EH (cell line): ENCODE measurements around the gene POLR2E.

ENCODE experiments used
- DNase-seq: peaks from one replicate; pipeline ENCODE4 v3.0.0-alpha.2; 2015; ENCODE audit warnings: low read depth

Gene POLR2E

GRCh38 chr19:1080360-1081161 lies 14.6 kb downstream of the POLR2E start:
- no peak for DNase-seq

- DNase-seq = no peak
Observed at GRCh38 chr19:1079566-1080111, 15.5 kb downstream of the POLR2E start.

- DNase-seq = no peak
Observed at GRCh38 chr19:1076951-1077350, 18.2 kb downstream of the POLR2E start.

DNA sequence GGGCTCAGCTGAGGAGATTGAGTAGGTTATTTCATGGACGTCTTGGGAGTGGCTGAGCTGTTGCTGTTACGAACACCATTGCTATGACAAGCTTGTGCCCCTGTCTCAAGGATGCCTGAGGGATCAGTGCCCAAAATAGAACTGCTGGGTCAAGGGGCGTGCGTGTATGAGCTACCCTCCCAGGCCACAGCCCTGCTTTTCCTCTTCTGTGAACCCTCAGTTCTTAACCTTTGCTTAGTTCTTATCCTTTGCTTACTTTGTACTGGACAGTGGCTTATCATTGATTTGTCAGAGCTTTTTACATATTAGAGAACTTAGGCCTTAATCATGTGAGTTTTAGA lies 19.2 kb downstream of the POLR2E start:
- no peak for DNase-seq

DNA sequence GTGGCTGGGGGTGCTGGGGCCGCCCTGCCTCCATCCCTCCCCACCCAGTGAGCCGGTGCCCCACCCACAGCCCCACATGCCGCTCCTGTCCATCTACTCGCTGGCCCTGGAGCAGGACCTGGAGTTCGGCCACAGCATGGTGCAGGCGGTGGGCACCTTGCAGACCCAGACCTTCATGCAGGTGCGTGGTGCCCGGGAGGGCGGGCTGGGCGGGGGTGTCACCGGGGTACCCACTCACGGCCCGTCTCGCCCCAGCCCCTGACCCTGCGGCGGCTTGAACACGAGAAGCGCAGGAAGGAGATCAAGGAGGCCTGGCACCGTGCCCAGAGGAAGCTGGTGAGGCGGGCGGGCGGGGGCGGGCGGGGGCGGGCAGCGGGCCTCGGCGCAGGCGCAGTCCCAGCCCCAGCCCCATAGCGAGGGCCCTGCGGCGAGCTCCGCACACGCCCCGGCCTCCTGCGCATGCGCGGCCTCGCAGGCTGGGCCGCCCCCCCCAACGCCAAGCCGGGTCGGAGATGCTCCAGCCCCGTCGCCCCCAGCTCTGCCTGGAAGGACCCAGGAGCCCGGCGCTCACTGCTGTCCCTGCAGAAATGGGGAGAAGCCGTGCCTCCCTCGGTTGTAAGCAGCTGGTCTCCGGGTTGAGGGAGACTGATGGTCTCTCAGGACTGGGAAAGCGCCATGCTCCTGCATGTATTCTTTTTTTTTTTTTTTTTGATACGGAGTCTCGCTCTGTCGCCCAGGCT lies 20.5 kb downstream of the POLR2E start:
- DNase-seq = no peak

- DNase-seq = no peak
Observed at GRCh38 chr19:1073956-1074517, 21.1 kb downstream of the POLR2E start.

GRCh38 chr19:1073063-1073955 lies 21.9 kb downstream of the POLR2E start:
- no peak for DNase-seq

DNA sequence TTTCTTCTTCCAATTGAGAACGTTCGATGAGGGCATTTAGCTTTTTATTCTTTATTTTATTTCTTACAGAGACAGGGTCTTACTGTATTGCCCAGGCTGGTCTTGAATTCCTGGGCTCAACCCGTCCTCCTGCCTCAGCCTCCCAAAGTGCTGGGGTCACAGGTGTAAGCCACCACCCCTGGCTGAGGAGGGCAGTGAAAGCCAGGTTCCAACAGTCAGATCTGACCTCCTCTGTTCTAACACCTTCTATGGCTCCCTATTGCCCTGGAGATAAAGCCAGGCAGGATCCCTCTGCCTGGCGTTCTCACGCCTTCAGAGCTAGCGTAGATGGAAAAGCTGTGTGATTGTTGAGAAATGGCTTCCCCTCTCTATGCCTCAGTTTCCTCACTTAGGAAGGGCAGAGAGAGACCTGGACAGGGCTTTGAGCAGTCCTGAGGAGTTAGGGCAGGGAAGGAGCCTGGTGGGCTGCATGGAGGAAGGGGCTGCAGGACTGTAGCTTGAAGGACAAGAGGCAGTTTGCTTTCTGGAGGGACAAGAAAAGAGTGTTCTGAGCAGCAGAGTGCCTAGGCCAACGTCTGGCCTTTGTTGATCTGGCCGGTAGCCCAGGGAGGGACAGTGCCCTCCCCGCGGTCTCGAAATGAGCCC lies 22.7 kb downstream of the POLR2E start:
- no peak for DNase-seq

- no peak for DNase-seq
Observed at GRCh38 chr19:1070931-1071791, 24.0 kb downstream of the POLR2E start.

DNA sequence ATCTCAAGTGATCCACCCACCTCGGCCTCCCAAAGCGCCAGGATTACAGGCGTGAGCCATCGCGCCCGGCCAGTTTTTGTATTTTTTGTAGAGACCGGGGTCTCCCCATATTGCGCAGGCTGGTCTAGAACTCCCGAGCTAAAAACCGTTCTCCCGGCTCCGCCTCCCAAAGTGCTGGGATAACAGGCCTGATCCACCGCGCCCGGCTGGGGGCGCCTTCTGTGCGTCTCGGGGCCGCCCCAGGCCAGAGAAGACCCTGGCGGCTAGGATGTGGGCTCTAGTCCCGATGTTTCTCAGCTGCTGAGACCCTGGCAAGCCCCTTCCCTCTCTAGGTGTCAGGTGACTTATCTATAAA lies 24.6 kb downstream of the POLR2E start:
- DNase-seq = no peak

GRCh38 chr19:1069009-1069779 lies 26.0 kb downstream of the POLR2E start:
- no peak for DNase-seq

DNA sequence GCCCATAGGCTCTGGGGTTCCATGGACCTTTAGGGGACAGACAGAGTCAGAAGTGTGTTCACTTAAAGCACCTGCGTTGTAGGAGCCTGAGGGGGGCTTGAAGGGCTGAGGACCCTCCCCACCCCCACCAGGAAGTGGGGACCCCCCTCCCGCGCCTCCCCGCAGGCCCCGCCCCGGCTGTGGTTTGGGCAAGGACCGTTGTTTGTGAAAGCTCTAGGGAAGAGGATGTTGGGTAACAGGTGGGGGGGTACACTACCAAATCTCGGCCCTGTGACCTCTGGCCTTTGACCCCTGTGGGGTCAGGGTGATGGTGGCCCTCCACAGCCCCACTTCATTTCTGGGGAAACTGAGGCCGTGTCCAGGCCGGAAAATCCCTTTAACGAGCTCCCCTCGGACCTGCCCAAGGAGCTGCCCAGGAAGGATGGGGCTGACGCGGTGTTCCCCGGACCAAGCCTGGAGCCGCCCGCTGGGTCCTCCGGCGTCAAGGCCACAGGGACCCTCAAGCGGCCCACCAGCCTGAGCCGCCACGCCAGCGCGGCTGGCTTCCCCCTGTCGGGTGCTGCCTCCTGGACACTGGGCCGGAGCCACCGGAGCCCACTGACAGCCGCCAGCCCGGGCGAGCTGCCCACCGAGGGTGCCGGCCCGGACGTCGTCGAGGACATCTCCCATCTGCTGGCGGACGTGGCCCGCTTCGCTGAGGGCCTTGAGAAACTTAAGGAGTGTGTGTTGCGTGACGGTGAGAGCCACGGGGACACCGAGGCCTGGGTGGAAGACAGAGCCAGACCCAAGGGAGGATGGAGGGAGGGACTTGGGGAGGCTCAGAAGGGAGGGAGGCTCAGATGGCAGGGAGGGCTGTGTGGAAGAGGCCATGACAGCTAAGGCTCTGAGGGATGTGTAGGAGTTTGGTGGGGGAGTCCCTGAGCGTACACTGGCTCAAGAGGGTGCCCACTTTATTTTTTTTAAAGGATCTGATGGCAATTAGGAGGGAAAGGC lies 26.9 kb downstream of the POLR2E start:
- no peak for DNase-seq

DNA sequence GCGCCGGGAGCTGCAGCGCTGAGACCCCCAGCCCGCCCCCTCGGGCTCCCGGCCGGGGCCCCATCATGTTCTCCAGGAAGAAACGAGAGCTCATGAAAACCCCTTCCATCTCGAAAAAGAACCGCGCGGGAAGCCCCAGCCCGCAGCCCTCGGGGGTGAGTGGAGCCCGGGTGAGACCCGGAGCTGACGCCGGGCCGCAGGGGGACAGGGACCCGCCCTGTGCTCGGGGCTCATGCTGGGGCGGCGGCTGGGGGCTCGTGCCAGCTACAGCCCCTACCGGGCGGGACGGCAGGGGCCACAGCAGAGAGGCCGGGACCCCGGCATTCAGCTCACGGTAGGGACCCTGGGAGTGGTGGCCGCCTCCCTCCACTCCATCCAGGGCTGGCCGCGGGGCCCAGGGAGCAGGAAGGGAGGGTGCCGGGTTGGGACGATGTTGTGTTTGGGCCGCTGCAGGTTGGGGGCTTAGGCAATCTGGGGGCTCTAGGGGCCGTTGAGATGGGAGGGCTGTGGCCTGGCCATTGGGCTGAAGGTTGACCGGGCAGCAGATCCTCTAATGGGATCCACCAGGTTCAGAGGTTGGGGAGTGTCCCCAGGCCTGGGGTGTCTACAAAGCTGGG lies 27.7 kb downstream of the POLR2E start:
- DNase-seq = no peak

DNA sequence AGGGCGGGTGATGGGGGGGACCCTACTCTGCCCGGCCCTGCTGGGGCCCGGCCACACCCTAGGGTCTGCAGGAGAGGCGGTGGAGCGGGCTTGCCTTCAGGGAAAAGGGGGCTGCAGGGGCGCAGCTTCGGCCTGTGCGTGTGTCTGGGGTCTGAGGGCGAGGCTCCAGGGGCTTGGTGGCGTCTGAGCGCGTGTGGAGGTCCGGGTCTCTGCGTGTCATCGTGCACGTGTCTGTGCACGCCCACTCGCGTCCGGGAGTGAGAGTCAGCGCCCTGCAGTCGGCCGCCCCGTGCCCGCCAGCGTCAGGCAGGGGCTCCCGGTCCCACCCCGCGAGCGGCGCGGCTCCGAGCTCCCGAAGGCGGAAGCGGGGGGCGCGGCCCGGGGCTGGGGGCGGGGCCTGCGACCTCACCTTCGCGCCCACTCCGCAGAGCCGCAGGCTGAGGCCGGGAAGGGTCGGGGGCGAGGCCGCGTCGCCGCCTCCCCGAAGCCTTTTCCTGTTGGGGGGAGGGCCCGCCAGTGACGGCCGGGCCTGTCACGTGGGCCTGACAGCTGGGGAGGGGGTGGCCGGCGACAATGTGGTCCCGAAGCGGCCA lies 28.3 kb downstream of the POLR2E start, which contains the start of gene ARHGAP45:
TSS of gene ARHGAP45 (plus strand) at position 420 of the 593 bp plus-strand sequence. CDS start 239 bp downstream, outside the sequence.
- no peak for DNase-seq

DNA sequence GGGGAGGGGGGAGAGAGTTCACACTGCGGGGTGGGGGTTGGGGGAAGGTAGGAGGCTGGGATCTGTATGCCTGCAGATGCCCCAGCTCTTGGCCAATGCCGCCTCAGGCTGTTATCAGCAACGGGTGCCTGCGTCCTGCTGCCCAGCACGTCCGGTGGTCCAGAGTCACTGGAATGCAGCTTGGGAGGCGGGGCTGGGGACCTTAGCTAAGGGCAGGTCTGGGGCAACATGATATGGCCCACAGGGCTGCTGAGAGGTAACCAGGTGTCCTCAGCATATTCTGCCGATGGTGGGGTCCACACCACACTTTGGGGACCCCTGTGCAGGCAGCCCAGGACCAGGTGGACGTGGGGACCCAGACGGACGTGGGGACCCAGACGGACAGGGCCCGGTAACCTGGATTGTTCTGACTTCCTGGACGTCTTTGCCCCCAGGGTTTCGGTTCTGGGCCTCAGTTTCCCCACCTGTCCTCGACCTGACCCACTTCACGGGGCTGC lies 28.9 kb downstream of the POLR2E start:
- DNase-seq = no peak

DNA sequence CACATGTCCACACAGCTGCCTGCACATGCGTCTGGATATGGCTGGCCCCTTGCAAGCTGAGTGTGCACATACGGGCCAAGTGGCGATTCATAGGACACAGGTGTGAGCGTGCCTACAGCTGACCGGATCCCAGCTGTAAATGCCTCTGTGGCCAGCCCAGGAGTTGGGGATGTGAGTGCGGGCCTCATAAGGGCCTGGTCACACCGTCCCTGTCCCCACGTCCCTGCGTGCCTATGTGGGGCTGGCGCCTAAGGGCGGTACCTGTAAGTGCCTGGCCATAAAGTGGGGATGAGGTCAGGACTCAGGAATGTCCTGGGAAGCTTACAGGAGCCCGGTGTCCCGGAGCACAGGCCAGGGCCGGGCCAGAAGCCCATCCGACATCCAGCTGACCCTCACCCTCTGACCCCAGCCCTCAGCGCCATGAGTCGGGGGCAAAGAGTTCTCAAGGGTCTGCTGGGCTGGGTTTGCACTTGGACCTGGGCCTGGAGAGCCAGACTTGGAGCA lies 29.5 kb downstream of the POLR2E start:
- DNase-seq = no peak
